Measurements from ENCODE around the gene KIF17. TPM values are rescaled to one million over a fixed set of nuclear protein-coding genes. Genes with fewer than 3 reads are reported as not detected.
A peak's percentile ranks its signal among the peaks of the same experiment; 100 is the strongest.

Gene KIF17
- total RNA-seq, 1 donor, result 2.2 TPM

DNA sequence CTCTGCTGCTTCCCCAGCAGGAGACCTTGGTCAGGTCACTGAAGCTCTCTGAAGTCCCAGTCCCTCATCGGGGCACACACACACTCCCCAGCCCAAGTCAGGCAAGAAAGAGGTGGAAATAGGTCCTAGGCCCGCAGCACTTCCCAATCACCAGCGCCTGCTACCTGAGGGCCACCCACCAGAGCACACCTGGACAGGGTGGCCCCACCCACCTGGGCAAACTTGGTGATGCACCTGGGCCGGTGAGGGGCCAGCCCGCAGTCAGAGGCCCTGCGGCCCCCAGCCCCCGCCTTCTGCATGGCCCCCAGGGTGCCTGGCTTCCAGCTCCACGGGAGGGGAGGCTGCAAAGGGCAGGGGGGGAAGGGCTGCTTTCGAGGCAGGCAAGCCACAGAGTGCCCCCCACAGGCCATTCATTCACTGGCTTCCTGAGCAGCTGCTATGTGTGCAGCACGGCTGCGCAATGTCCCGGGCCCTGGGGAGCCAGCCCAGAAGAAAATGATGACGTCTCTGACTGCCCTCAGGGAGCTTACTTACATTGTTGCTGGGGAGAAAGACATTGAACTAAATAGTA, 10.0 kb upstream of the KIF17 start:
- no peak for DNase-seq (ENCODE audit: low read depth)
- TF ChIP-seq, protein P1, sequence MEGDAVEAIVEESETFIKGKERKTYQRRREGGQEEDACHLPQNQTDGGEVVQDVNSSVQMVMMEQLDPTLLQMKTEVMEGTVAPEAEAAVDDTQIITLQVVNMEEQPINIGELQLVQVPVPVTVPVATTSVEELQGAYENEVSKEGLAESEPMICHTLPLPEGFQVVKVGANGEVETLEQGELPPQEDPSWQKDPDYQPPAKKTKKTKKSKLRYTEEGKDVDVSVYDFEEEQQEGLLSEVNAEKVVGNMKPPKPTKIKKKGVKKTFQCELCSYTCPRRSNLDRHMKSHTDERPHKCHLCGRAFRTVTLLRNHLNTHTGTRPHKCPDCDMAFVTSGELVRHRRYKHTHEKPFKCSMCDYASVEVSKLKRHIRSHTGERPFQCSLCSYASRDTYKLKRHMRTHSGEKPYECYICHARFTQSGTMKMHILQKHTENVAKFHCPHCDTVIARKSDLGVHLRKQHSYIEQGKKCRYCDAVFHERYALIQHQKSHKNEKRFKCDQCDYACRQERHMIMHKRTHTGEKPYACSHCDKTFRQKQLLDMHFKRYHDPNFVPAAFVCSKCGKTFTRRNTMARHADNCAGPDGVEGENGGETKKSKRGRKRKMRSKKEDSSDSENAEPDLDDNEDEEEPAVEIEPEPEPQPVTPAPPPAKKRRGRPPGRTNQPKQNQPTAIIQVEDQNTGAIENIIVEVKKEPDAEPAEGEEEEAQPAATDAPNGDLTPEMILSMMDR (IDR thresholded peaks at IDR 0.05; ENCODE audit: insufficient read depth, low read depth, low read length), result peak; percentile 6
- H3K4me3 ChIP-seq (ENCODE audit: low read depth, low read length), result no peak overlapping the region

DNA sequence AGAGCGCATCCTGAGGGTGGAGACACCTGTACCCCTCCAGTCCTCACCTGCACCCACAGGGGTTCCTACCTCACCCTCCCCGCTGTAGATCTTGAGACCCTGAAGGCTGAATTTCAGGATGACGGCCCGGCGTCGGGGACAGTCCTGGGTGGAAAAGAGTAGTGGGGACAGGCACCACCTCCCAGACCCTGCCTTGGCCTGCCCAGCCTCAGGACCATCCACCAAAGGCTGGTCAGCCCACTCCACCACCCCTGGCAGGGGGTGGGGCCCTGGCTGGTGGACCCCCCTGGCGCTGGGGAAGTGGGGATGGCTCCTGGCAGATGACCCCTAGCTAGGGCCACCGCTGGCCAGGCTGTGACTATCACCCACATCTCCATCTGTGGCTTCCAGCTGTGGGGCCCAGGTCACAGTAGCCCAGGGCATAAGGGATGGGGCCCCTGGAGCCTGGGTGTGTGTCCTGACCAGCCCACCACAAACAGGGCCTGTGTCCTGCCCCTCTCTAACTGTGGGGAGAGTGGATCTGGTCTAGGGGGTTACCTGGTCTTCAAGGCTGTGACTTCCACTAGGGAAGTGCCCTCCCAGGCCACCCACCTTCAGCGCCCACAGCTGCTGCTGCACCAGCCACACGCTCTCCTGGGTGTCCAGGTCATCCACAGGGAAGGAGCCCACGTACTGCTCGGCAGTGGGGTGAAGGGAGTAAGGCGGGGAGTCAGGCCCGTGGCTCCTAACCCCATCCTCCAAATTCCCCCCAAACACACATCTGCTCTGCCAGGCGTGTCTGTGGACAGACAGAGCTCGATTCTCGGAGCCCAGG, 9.3 kb upstream of the KIF17 start:
- no peak overlapping the region for H3K4me3 ChIP-seq (ENCODE audit: low read depth, low read length)
- no peak for DNase-seq (ENCODE audit: low read depth)
- TF ChIP-seq, protein P1 (IDR thresholded peaks at IDR 0.05; ENCODE audit: insufficient read depth, low read depth, low read length), result no peak

DNA sequence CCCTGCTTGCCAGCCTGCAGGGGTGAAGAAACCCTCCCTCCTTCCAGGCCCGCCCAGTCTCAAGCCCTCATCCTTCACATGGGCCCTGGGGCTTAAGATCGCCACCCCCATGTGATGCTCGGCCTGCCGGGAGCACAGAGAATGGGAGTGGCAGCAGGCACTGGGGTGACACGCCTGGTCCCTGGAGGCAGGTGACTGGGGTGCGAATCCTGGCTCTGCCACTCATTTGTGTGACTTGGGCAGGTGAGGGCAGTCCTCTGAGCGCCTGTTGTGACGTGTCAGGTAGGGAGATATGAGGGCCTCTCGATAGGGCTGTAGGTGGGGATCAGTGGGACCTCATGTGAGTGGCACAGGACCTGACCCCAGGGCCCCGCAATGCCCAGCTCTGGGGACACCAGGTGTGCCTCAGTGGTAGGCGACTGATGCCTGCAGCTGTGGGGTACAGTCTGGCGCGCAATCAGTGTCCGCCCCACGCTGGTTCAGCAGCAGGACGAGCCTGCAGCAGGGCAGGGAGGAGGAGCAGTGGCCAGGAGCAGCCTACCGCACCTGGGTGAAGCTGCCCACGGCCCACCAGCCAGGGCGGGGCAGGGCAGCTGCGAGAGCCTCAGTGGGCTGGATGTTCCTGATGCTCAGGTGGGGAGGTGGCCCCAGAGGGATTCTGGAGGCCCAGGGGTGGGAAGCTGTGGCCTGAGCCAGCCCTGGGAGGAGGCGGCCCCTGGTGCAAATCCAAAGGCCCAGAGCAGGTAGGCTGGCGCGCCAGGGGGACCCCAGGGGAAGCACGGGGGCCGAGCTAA, 8.5 kb upstream of the KIF17 start:
- no peak for DNase-seq (ENCODE audit: low read depth)
- TF ChIP-seq, protein P1 (IDR thresholded peaks at IDR 0.05; ENCODE audit: insufficient read depth, low read depth, low read length), result no peak
- no peak overlapping the region for H3K4me3 ChIP-seq (ENCODE audit: low read depth, low read length)

DNA sequence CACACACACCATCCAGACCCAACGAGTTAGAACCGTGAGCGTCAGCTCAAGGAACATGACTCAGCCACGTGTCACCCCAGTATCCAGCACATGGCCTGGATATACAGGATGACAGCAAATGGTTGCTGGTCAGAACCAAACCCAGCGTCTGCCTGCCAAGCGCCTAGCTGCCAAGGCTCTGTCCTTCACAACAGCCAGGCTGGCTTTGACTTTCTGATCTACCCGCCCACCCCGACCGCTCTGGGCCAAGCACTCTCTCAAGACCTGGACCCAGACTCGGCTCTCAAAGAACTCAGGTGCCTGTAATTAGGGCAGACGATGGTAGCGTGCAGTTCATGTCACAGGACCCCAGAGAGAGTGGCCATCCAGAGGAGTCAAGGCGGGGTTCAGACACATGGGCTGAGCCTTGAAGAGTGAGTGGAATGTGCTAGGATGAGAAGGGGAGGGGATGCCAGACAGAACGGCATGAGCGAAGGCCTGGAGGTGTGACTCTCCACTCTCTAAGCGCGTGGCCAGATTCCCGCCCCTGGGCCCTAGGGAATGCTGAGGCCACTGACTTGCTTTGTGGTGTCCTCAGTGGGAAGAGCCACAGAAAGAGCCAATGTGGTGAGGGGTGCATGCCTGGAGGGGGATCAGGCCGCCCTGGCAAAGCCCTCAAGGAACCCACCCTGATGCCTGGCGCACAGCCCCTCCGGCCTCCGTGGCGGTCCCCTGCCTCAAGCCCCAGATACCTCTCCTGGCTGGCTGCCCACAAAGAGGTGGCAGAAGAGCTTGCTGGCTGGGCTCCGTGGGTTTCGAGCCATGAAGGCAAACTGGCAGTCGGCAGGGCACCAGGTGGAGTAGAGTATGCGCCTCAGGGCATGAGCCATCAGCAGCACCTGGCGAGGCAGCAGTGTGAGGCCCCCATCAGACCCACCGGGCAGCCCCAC, 7.6 kb upstream of the KIF17 start:
- TF ChIP-seq, protein P1 (IDR thresholded peaks at IDR 0.05; ENCODE audit: insufficient read depth, low read depth, low read length), result no peak
- no peak overlapping the region for H3K4me3 ChIP-seq (ENCODE audit: low read depth, low read length)
- DNase-seq (ENCODE audit: low read depth), result peak; percentile 21

DNA sequence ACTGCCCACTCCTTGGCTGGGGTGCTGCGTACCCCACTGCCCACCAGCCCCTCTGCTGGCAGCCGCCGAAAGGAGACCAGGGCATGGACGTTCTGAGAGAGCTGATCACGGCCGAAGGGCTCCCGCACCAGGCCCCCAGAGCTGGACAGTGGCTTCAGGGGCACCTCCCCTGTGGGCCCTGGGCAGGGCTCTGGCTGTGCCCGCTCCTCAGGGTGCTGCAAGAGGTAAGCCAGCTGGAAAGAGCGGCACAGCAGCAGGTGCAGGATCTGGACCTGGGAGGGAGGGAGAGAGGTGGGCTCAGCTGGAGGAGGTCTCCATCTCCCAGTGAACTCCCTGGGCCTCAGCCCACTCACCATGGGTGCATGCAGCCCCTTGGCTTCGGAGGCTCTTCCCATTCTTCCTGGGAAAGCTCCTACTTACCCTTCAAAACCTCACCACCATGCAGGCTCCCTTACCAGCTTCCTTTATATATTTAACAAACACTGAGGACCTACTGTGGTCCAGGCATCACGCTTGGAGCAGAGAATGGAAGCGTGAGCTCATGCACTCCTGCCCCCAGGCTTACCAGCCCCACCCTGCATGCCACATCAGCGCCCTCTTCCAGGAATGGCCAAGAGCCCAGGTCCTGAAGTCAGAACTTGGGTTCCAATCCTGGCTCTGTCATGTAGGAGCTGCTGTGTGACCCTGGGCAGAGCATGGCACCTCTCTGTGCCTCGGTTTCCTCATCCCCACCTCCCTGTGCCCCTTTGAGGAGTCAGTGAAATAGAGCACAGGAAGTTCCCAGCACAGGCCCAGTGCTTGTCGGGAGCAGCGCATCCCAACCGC, 6.8 kb upstream of the KIF17 start:
- H3K4me3 ChIP-seq (ENCODE audit: low read depth, low read length), result no peak overlapping the region
- no peak for DNase-seq (ENCODE audit: low read depth)
- TF ChIP-seq, protein P1 (IDR thresholded peaks at IDR 0.05; ENCODE audit: insufficient read depth, low read depth, low read length), result no peak
